K562 (cell line): Measurements from ENCODE around the gene RNF167. TPM values are rescaled to one million over a fixed set of nuclear protein-coding genes. Genes with fewer than 3 reads are reported as not detected.

Source experiments
- ATAC-seq: fragments of 200-7000 bp; cut with Tn5 transposase; 3 replicates; pipeline ENCODE4 v1.9.1; 2020; ENCODE audit warnings: moderate library complexity
- BruUV-seq: library from RNA; stranded (reverse); fragments of 400-500 nt; replicated peaks from 2 replicates; lab custom pipeline; 2021; lab: Mats Ljungman, UMichigan
- CTCF ChIA-PET: fragments of 300-600 bp; formaldehyde crosslinking; extraction: SDS; loops from one replicate; lab custom pipeline; 2021; ENCODE audit warnings: low intra/inter-chr PET ratio; lab: Yijun Ruan, JAX
- POLR2A ChIA-PET: fragments of 300-600, 350-650 bp; sonication (Branson Sonifier 250); formaldehyde crosslinking; extraction: SDS; loops from one replicate; lab custom pipeline; 2021; ENCODE audit warnings: antibody characterized with exemption, inconsistent platforms; lab: Yijun Ruan, JAX
- DNase-seq, 4 experiments: peaks; one replicate each; pipeline versions ENCODE4 v3.0.0 to v3.0.0-alpha.2; 2011 to 2018; ENCODE audit warnings: low spot score in 3 of 4, mixed read lengths in 3 of 4; ENCODE audit errors: extremely low read depth in 1 of 4
- FAIRE-seq: peaks from 2 replicates; lab custom pipeline; 2011; peaks lifted over from hg19 to GRCh38; lab: Jason Lieb, UNC
- H2AFZ ChIP-seq: 2 replicates; pipeline ENCODE4 v1.6.0; 2011; ENCODE audit warnings: low read depth, low read length, control low read depth, inconsistent platforms
- H3K27ac ChIP-seq: fragments of 200-600 bp; 3 replicates; pipeline ENCODE4 v1.8.0; 2011; ENCODE audit warnings: low read depth, mild to moderate bottlenecking, control low read depth, inconsistent platforms, low read length, moderate library complexity, mixed read lengths; ENCODE audit errors: extremely low read depth
- H3K27me3 ChIP-seq, 2 experiments: fragments of 300-600 bp in 1 of 2; 2 replicates in 1 of 2; 3 replicates in 1 of 2; pipeline versions ENCODE4 v1.6.0 to v1.8.0; 2011; ENCODE audit warnings: inconsistent platforms in 2 of 2, low read length in 2 of 2, mild to moderate bottlenecking in 1 of 2, mixed read lengths in 1 of 2, moderate library complexity in 1 of 2; ENCODE audit not compliant: control insufficient read depth in 2 of 2, insufficient read depth in 2 of 2
- H3K36me3 ChIP-seq: fragments of 300-600 bp; 3 replicates; pipeline ENCODE4 v1.8.0; 2011; ENCODE audit warnings: mild to moderate bottlenecking, low read length, inconsistent platforms; ENCODE audit not compliant: control insufficient read depth, insufficient read depth
- H3K4me1 ChIP-seq, 2 experiments: fragments of 200-600 bp in 1 of 2; replicated peaks in 1 of 2; 2 replicates in 1 of 2; 3 replicates in 1 of 2; pipeline versions ENCODE4 v1.5.1 to v1.8.0; 2011; ENCODE audit warnings: inconsistent platforms in 2 of 2, low read length in 2 of 2, mild to moderate bottlenecking in 1 of 2, mixed read lengths in 1 of 2, moderate library complexity in 1 of 2; ENCODE audit not compliant: control insufficient read depth in 2 of 2, insufficient read depth in 2 of 2
- H3K4me2 ChIP-seq: 2 replicates; pipeline ENCODE4 v1.6.1; 2011; ENCODE audit warnings: low read length, control low read depth, inconsistent platforms, mixed read lengths; ENCODE audit not compliant: insufficient read depth
- H3K4me3 ChIP-seq: fragments of 200-600 bp; sonication (generic), shearing (Covaris generic); 2 replicates; pipeline ENCODE4 v1.5.1; 2016; ENCODE audit warnings: control low read depth, inconsistent platforms
- H3K79me2 ChIP-seq: fragments of 200-600 bp; 3 replicates; pipeline ENCODE4 v1.8.0; 2011; ENCODE audit warnings: low read length, inconsistent platforms; ENCODE audit not compliant: control insufficient read depth, insufficient read depth
- H3K9ac ChIP-seq, 2 experiments: 2 replicates each; pipeline versions ENCODE4 v1.6.0 to v1.6.1; 2011; ENCODE audit warnings: low read depth in 2 of 2, low read length in 2 of 2, control low read depth in 1 of 2, inconsistent platforms in 1 of 2, mild to moderate bottlenecking in 1 of 2, mixed read lengths in 1 of 2; ENCODE audit not compliant: insufficient read depth in 1 of 2
- H3K9me1 ChIP-seq: one replicate; pipeline ENCODE4 v1.6.0; 2011; ENCODE audit warnings: inconsistent platforms, mild to moderate bottlenecking, low read length, moderate library complexity; ENCODE audit not compliant: control insufficient read depth, insufficient read depth
- H3K9me3 ChIP-seq: replicated peaks from 2 replicates; pipeline ENCODE4 v1.5.1; 2011; ENCODE audit warnings: low read depth, low read length, inconsistent platforms; ENCODE audit not compliant: control insufficient read depth, insufficient read depth
- H4K20me1 ChIP-seq: replicated peaks from 2 replicates; pipeline ENCODE4 v1.6.1; 2011; ENCODE audit warnings: low read length, inconsistent platforms, mixed read lengths; ENCODE audit not compliant: control insufficient read depth, insufficient read depth
- CCAR2 ChIP-seq: fragments of 200-400 bp; formaldehyde crosslinking; IDR thresholded peaks from 2 replicates; pipeline ENCODE4 v1.6.1; 2017; ENCODE audit warnings: mild to moderate bottlenecking, low read depth, low read length
- MAZ ChIP-seq, 2 experiments: fragments of 450-650 bp in 1 of 2; sonication (generic) in 1 of 2; formaldehyde crosslinking; IDR thresholded peaks in 1 of 2; conservative IDR thresholded peaks in 1 of 2; 2 replicates each; pipeline versions ENCODE4 v1.4.0 to v1.5.0; 2020; ENCODE audit warnings: mild to moderate bottlenecking in 1 of 2, missing genetic modification reagents in 1 of 2
- PHF8 ChIP-seq: fragments of 200-600 bp; sonication (generic); IDR thresholded peaks from 2 replicates; pipeline ENCODE4 v1.6.1; 2012; ENCODE audit warnings: mixed run types, mild to moderate bottlenecking, inconsistent platforms, low read length, moderate library complexity, borderline replicate concordance
- in situ Hi-C: fragments of 300-500 bp; cut with MboI; formaldehyde crosslinking; loops from 4 replicates; pipeline ENCODE4 v1.15.0; 2018; ENCODE audit warnings: inconsistent platforms, mixed read lengths
- intact Hi-C: fragments of 100-400 bp; cut with micrococcal nuclease; formaldehyde crosslinking; loops from 2 replicates; pipeline ENCODE4 v1.14.2; 2022
- polyA plus RNA-seq, 8 experiments: library from polyadenylated mRNA; depleted of rRNA in 4 of 8; stranded (reverse) in 5 of 8; unstranded in 3 of 8; fragments of >200 nt; fragmentation: Nextera tagmentation in 2 of 8; fragmentation: Illumina TruSeq in 1 of 8; extraction: Ambion mirVana in 2 of 8; extraction: Trizol in 1 of 8; gene quantifications; 2 replicates each; pipeline versions ENCODE4 v1.2.1 to v1.2.3, GENCODE V29; 2011 to 2014; ENCODE audit warnings: inconsistent platforms in 1 of 8, missing spikeins in 1 of 8
- total RNA-seq, 7 experiments: library from RNA; depleted of rRNA in 6 of 7; stranded (reverse); fragments of >200 nt in 6 of 7; fragmentation: Illumina TruSeq in 2 of 7; extraction: Trizol in 2 of 7; gene quantifications; 2 replicates each; pipeline versions ENCODE4 v1.2.1 to v1.2.3, GENCODE V29; 2011 to 2021; ENCODE audit warnings: low replicate concordance in 1 of 7
- TF ChIP-seq, protein P1 (sequence below), 2 experiments: fragments of 150-350 bp in 1 of 2; IDR thresholded peaks; 2 replicates each; pipeline ENCODE4 v1.6.1; 2012 to 2016; ENCODE audit warnings: low read depth in 2 of 2, low read length in 2 of 2, mild to moderate bottlenecking in 1 of 2, moderate library complexity in 1 of 2

The RNF167 gene
- total and polyA plus RNA-seq, 9 of the 15 experiments (the other 6 are each of a cell fraction or from before 2014, with no cell fraction given) = 16.5 to 143 (median 45.5) TPM

GRCh38 chr17:4978726-4979125, 38.7 kb downstream of the RNF167 start:
- H3K4me1 ChIP-seq = peaks cover 0 to 6% of the 10 kb centered on the region in 2 experiments; a peak in 1 of 5 replicates
- no peak for DNase-seq
- POLR2A ChIA-PET = interaction anchor here (1.4 kb wide), 1 partner anchor 9 kb away, joined by 8 read pairs; no protein-coding TSS in a partner anchor
- no peak overlapping the region for H3K4me2 ChIP-seq
- no peak overlapping the region for H3K27ac ChIP-seq
- H3K27me3 ChIP-seq = no peaks in the 10 kb centered on the region
- no peaks in the 10 kb centered on the region for H3K9me1 ChIP-seq
- CTCF ChIA-PET = no interaction called here
- H3K9ac ChIP-seq = no peak overlapping the region
- TF ChIP-seq MAZ (CRISPR knock-in tag; conservative IDR thresholded peaks at IDR 0.05 in 1 of 2, IDR thresholded peaks at IDR 0.05 in 1 of 2) (no peak), PHF8 (no peak), CCAR2 (no peak)
- TF ChIP-seq, protein P1, sequence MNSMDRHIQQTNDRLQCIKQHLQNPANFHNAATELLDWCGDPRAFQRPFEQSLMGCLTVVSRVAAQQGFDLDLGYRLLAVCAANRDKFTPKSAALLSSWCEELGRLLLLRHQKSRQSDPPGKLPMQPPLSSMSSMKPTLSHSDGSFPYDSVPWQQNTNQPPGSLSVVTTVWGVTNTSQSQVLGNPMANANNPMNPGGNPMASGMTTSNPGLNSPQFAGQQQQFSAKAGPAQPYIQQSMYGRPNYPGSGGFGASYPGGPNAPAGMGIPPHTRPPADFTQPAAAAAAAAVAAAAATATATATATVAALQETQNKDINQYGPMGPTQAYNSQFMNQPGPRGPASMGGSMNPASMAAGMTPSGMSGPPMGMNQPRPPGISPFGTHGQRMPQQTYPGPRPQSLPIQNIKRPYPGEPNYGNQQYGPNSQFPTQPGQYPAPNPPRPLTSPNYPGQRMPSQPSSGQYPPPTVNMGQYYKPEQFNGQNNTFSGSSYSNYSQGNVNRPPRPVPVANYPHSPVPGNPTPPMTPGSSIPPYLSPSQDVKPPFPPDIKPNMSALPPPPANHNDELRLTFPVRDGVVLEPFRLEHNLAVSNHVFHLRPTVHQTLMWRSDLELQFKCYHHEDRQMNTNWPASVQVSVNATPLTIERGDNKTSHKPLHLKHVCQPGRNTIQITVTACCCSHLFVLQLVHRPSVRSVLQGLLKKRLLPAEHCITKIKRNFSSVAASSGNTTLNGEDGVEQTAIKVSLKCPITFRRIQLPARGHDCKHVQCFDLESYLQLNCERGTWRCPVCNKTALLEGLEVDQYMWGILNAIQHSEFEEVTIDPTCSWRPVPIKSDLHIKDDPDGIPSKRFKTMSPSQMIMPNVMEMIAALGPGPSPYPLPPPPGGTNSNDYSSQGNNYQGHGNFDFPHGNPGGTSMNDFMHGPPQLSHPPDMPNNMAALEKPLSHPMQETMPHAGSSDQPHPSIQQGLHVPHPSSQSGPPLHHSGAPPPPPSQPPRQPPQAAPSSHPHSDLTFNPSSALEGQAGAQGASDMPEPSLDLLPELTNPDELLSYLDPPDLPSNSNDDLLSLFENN (IDR thresholded peaks at IDR 0.05; ENCODE audit: low read depth in 2 of 2, low read length in 2 of 2) = no peak
- TF ChIP-seq, all 486 proteins: peak for 0
- Histone ChIP-seq H2AFZ (no peak overlapping the region), H3K79me2 (no peaks in the 10 kb centered on the region), H3K9me3 (no peaks in the 10 kb centered on the region), H3K4me3 (no peak overlapping the region), H4K20me1 (0 out of 2 replicates have a peak, but pooled peaks cover 6% of the 10 kb centered on the region), H3K36me3 (peaks cover 79% of the 10 kb centered on the region)
- FAIRE-seq = no peak
- BruUV-seq = no TSS peak
- in situ Hi-C loops (no loop called here), intact Hi-C loops (no loop called here)
- no peak for ATAC-seq
